ENCODE results near the gene SIGLEC1.

Gene SIGLEC1

GRCh38 chr20:3678856-3679720 lies 33.3 kb downstream of the SIGLEC1 start:
- no peak for DNase-seq

- no peak for DNase-seq
These were observed 34.2 kb downstream of the SIGLEC1 start for GRCh38 chr20:3678198-3678597.

GRCh38 chr20:3677733-3678132 lies 34.7 kb downstream of the SIGLEC1 start:
- no peak for DNase-seq

GRCh38 chr20:3674995-3675900 lies 37.2 kb downstream of the SIGLEC1 start:
- DNase-seq = no peak

GRCh38 chr20:3674447-3674846 lies 38.0 kb downstream of the SIGLEC1 start:
- DNase-seq = no peak

GRCh38 chr20:3673221-3674070 lies 39.0 kb downstream of the SIGLEC1 start:
- DNase-seq = no peak

GRCh38 chr20:3672547-3673171 lies 39.7 kb downstream of the SIGLEC1 start:
- no peak for DNase-seq

GRCh38 chr20:3671986-3672546 lies 40.3 kb downstream of the SIGLEC1 start:
- no peak for DNase-seq

- no peak for DNase-seq
These were observed 41.5 kb downstream of the SIGLEC1 start for GRCh38 chr20:3670945-3671344.

- no peak for DNase-seq
These were observed 41.9 kb downstream of the SIGLEC1 start for GRCh38 chr20:3670511-3670910.

- DNase-seq = no peak
These were observed 42.6 kb downstream of the SIGLEC1 start for GRCh38 chr20:3669710-3670367.

GRCh38 chr20:3667434-3668037 lies 44.9 kb downstream of the SIGLEC1 start:
- no peak for DNase-seq

GRCh38 chr20:3663858-3664257 lies 48.5 kb downstream of the SIGLEC1 start:
- DNase-seq = no peak

GRCh38 chr20:3663031-3663701 lies 49.2 kb downstream of the SIGLEC1 start, which contains the start of gene GFRA4:
Gene GFRA4, minus strand, starts transcription at chr20:3663399. Its CDS starts 0 bp downstream, at chr20:3663399.
- DNase-seq = no peak

Measured in T-helper 2 cell (primary cell).